Effector memory CD8-positive, alpha-beta T cell (primary cell): Measurements from ENCODE around the gene DUSP6.
A peak's percentile ranks its signal among the peaks of the same experiment; 100 is the strongest.

ENCODE experiments used
- ATAC-seq: fragments of 150-1000 bp; cut with Tn5 transposase; replicated peaks from 2 replicates; pipeline ENCODE4 v1.10.0; 2021; ENCODE audit warnings: mild to moderate bottlenecking, moderate library complexity
- DNase-seq, 3 experiments: peaks; one replicate each; pipeline ENCODE4 v3.0.0; 2021
- H3K27ac Mint-ChIP-seq, 2 donors: one replicate each; pipeline ENCODE4 v1.8.0; 2022; ENCODE audit warnings: mild to moderate bottlenecking in 2 of 2, mixed read lengths in 2 of 2, moderate library complexity in 2 of 2
- H3K27me3 Mint-ChIP-seq, 2 donors: one replicate each; pipeline ENCODE4 v1.8.0; 2022; ENCODE audit warnings: mixed read lengths in 2 of 2
- H3K36me3 Mint-ChIP-seq: one replicate; pipeline ENCODE4 v1.8.0; 2022; ENCODE audit warnings: mild to moderate bottlenecking, moderate library complexity, mixed read lengths; ENCODE audit not compliant: insufficient read depth
- H3K4me1 Mint-ChIP-seq, 2 donors: one replicate each; pipeline ENCODE4 v1.8.0; 2022; ENCODE audit warnings: low read depth in 2 of 2, mixed read lengths in 2 of 2
- H3K4me3 Mint-ChIP-seq, 2 donors: one replicate each; pipeline ENCODE4 v1.8.0; 2022; ENCODE audit warnings: mild to moderate bottlenecking in 2 of 2, mixed read lengths in 2 of 2, moderate library complexity in 2 of 2
- H3K9me3 Mint-ChIP-seq, 2 donors: one replicate each; pipeline ENCODE4 v1.8.0; 2022; ENCODE audit warnings: mixed read lengths in 2 of 2

Gene DUSP6

DNA sequence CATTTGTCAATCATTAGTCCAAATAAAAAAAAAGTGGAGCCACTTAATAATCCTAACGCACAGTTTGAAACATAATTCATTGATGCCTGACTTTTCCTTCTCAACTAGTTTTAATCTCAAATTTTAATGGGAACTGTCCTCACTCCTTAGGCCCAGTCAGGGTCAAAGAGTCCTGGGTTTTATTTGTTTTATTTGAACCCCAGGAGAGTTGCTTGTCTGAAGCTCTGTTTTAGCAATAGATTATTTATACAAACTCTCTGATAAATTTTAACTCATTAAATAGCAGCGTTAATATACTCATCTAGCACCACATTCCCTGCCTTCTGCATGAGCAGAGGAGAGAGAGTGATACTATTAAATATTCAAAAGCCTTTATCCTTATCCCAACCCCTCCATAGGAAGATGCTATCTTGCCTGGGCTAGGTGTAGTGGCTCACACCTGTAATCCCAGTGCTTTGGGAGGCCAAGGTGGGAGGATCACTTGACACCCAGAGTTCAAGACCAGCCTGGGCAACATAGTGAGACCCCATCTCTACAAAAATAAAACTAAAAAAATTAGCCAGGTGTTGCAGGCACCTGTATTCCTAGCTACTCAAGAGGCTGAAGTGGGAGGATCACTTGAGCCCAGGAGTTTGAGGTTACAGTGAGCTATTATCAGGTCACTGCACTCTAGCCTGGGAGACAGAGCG is 14.5 kb upstream of the DUSP6 start:
- Mint-ChIP-seq H3K27me3 (no peaks in the 10 kb centered on the region), H3K4me1 (no peaks in the 10 kb centered on the region), H3K4me3 (no peak overlapping the region), H3K27ac (no peak overlapping the region), H3K36me3 (no peaks in the 10 kb centered on the region), H3K9me3 (no peaks in the 10 kb centered on the region)
- DNase-seq = no peak
- no peak for ATAC-seq

DNA sequence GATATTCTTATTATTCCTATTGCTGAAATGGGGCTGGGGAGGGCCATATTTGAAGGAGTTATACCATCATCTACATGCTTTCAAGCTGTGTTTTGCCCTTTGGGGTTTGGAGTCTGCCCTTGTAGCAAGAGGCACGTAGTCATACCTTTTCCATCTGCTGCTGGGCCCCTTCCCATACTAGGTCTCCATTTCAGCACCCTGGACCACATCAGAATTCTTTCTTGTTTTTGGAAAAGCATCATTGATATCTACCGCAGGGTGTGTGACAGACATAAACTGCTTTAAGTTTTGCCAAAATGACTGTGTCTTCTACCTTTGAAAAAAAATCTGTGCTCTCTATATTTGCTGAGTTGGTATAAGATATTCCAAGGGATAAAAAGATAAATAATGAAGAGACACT is 12.3 kb upstream of the DUSP6 start:
- Mint-ChIP-seq H3K36me3 (no peaks in the 10 kb centered on the region), H3K9me3 (no peaks in the 10 kb centered on the region), H3K4me3 (no peak overlapping the region), H3K27ac (no peak overlapping the region), H3K27me3 (no peaks in the 10 kb centered on the region), H3K4me1 (no peaks in the 10 kb centered on the region)
- no peak for ATAC-seq
- no peak for DNase-seq

DNA sequence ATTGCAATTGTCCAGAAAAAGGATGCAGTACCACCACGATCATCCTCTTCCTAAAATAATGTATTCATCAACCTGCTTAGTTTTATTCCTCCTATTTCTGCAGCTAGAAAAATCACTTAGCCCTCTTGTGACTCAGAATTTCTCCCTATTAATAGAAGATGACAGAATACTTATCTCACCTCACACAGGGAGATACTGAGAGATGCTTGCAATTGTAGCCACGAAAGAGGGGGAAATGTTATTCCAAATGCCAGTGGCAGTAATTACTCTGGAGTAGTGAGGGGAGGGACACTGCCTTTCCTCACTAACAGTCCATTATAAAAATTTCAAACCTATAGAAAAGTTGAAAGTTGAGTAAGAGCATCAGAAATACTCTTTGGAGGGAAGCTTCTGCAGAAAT is 11.8 kb upstream of the DUSP6 start:
- no peaks in the 10 kb centered on the region for H3K27me3 Mint-ChIP-seq
- H3K4me3 Mint-ChIP-seq = no peak overlapping the region
- DNase-seq (no peak), ATAC-seq (no peak)
- H3K9me3 Mint-ChIP-seq = no peaks in the 10 kb centered on the region
- no peaks in the 10 kb centered on the region for H3K4me1 Mint-ChIP-seq
- no peaks in the 10 kb centered on the region for H3K36me3 Mint-ChIP-seq
- no peak overlapping the region for H3K27ac Mint-ChIP-seq

- no peak for ATAC-seq
- no peaks in the 10 kb centered on the region for H3K4me1 Mint-ChIP-seq
- no peaks in the 10 kb centered on the region for H3K9me3 Mint-ChIP-seq
- no peak for DNase-seq
- H3K27me3 Mint-ChIP-seq = no peaks in the 10 kb centered on the region
- no peak overlapping the region for H3K27ac Mint-ChIP-seq
- no peaks in the 10 kb centered on the region for H3K36me3 Mint-ChIP-seq
- no peak overlapping the region for H3K4me3 Mint-ChIP-seq
Measured at GRCh38 chr12:89363582-89363981, 11.3 kb upstream of the DUSP6 start.

DNA sequence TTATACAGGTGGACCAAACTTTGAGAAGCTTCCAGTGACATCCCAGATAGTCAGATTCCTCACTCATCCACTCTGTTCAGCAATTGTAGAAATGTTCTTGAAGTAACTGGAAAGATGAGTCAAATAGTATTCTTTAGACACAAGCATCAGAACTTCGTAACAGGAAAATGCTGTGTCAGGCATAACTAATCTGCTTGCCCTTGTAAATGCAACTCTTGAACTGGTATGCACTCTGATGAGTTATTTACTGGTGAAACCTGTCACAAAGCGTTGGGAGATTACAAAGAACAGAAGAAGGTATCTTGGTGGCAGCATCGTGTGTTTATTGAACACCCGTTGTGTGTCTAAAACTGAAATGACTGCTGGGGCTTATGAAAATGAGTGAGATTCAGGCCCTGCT is 10.8 kb upstream of the DUSP6 start:
- DNase-seq (no peak), ATAC-seq (no peak)
- no peak overlapping the region for H3K27ac Mint-ChIP-seq
- H3K36me3 Mint-ChIP-seq = no peaks in the 10 kb centered on the region
- no peaks in the 10 kb centered on the region for H3K9me3 Mint-ChIP-seq
- no peak overlapping the region for H3K4me3 Mint-ChIP-seq
- H3K27me3 Mint-ChIP-seq = no peaks in the 10 kb centered on the region
- H3K4me1 Mint-ChIP-seq = no peaks in the 10 kb centered on the region

GRCh38 chr12:89359615-89360014 is 7.3 kb upstream of the DUSP6 start:
- no peak for ATAC-seq
- peaks cover 5% of the 10 kb centered on the region for H3K36me3 Mint-ChIP-seq
- H3K27ac Mint-ChIP-seq = no peak overlapping the region
- no peaks in the 10 kb centered on the region for H3K27me3 Mint-ChIP-seq
- DNase-seq = no peak
- peaks cover 1 to 8% of the 10 kb centered on the region in 2 donors for H3K4me1 Mint-ChIP-seq
- no peak overlapping the region for H3K4me3 Mint-ChIP-seq
- H3K9me3 Mint-ChIP-seq = no peaks in the 10 kb centered on the region

- Mint-ChIP-seq H3K36me3 (peaks cover 13% of the 10 kb centered on the region), H3K4me1 (peaks cover 5 to 12% of the 10 kb centered on the region in 2 donors), H3K9me3 (no peaks in the 10 kb centered on the region), H3K4me3 (no peak overlapping the region), H3K27ac (no peak overlapping the region), H3K27me3 (no peaks in the 10 kb centered on the region)
- ATAC-seq (no peak), DNase-seq (no peak)
Measured at GRCh38 chr12:89358805-89359204, 6.5 kb upstream of the DUSP6 start.

DNA sequence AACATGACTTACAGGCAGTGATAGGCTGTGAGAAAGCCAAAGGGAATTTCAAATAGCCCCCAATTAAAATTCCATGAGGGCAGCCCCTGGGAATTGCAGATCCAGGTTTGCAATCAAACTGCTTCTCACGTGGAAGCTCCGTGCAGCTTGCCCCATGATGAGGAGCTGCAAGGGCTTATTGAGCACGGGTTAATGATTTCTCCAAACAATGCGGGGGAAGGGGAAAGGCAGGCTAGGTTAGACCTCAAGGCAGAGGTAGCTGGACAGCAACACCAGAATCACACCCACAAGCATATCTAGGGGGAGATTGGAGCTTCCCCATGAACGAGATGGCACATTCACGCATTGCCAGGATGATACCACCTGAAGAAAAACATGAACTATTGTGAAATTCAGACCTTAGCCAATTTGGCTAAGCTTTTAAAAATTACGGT is 5.0 kb upstream of the DUSP6 start:
- Mint-ChIP-seq H3K36me3 (peaks cover 18% of the 10 kb centered on the region), H3K4me1 (peaks cover 9 to 16% of the 10 kb centered on the region in 2 donors), H3K9me3 (no peaks in the 10 kb centered on the region), H3K4me3 (no peak overlapping the region), H3K27me3 (no peaks in the 10 kb centered on the region), H3K27ac (no peak overlapping the region)
- ATAC-seq (no peak), DNase-seq (no peak)

- H3K4me3 Mint-ChIP-seq = no peak overlapping the region
- H3K36me3 Mint-ChIP-seq = peaks cover 27% of the 10 kb centered on the region
- H3K27ac Mint-ChIP-seq = no peak overlapping the region
- no peaks in the 10 kb centered on the region for H3K9me3 Mint-ChIP-seq
- no peaks in the 10 kb centered on the region for H3K27me3 Mint-ChIP-seq
- ATAC-seq (no peak), DNase-seq (no peak)
- H3K4me1 Mint-ChIP-seq = peaks cover 17 to 19% of the 10 kb centered on the region in 2 donors
Measured at GRCh38 chr12:89356069-89356665, 3.9 kb upstream of the DUSP6 start.

DNA sequence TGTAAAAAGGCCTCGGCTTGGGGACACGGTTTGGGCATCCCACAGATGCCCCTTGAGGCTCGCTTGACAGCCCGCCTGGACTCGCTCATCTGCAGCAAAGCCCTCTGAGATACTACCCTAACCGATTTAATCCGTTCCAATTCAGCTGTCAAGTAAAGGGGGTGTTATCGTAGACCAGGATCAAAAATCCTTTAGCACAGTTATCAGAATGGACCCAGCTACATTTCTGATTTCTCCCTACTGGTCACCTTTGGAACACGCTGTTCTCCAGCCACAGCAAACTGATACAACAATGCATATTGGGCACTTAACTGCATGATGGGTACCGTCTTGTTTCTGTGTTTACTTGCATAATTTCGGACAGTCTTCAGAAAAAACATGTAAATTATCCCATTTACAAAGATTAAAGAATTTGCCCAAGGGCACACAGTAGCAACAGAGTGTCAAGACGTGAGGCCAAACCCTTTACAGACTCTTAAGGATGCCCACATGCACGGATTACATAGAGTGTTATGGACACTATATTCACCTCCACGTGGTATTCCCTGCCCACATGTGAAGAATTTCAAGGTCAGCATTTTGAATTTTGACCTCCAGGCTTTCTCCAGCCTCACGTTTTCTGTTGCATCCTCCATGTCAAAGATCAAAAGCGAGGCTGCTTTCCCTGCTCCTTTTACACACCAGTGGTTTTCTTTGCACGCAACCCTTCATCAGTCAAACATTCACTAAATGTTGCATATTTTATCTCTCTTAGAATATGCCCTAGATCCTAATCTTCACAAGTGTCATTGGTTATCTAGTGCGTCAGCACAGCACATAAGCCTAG is 3.2 kb upstream of the DUSP6 start:
- no peaks in the 10 kb centered on the region for H3K9me3 Mint-ChIP-seq
- ATAC-seq (no peak), DNase-seq (no peak)
- peak overlapping the region; percentile 87 to 97 for H3K4me3 Mint-ChIP-seq
- H3K27ac Mint-ChIP-seq = peak overlapping the region in 1 of 2 donors; percentile 10
- no peaks in the 10 kb centered on the region for H3K27me3 Mint-ChIP-seq
- peaks cover 23 to 25% of the 10 kb centered on the region in 2 donors for H3K4me1 Mint-ChIP-seq
- H3K36me3 Mint-ChIP-seq = peaks cover 33% of the 10 kb centered on the region

DNA sequence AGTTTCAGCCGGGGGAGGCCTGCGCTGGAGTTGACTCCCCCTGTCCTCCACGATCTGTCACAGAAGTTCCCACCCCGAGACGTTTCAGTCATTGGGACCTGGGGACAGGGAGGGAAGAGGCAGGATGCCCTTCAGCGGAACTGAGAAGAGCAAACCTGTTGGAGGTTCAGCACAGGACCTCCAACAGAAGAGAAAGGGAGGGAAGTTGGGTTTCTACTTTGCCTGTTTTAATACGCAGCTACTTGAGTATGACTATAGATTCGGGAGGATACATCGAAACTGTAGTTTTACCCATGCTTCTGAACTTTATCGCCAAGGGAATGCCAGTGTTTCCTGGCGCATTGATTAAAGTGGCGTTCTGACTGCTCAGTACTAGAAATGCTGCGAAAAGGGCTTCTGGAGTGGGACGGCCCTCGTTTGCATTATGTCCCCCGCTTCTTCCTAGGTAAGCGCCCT is 2.3 kb upstream of the DUSP6 start:
- Mint-ChIP-seq H3K9me3 (no peaks in the 10 kb centered on the region), H3K4me1 (peaks cover 27 to 32% of the 10 kb centered on the region in 2 donors), H3K4me3 (peak overlapping the region; percentile 87 to 97), H3K27me3 (no peaks in the 10 kb centered on the region), H3K27ac (peak overlapping the region; percentile 44 to 86), H3K36me3 (peaks cover 33% of the 10 kb centered on the region)
- no peak for ATAC-seq
- no peak for DNase-seq

DNA sequence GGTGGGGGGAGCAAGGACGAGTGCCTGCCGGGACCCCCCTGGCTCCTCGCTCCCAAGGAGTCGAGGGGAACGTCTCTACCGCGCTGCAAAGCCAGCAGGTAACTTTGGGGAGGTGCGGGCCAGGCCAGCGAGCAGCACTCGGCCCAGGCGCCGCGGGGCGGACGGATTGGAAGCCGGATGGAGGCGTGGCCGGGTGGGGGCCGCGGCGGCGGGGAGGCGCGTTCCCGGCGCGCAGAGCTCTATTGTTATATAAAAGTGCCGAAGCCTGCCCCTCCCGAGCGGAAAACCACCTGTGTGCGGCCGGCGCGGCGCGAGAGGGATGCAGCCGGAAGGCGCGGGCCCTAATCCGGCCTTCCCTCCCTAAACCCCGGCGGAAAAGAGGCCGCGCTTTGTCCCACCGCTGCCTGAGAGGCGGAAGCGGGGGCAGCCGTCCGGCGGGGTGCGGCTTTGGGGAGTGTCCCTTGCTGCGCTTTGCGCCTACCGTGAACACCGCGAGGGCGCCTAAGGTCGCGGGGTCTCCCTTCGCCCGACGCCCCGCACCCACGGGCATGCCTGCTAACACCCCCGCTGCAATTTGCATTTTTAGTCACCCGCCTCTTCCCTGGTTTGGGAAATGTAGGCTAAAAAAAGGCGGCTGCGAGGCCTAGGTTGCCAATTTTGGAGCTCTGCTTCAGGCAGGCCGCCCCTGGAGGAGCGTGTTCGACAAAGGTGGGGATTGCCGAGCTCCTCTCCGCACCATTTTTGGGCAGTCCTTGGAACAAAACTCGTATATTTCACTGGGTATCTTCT is 1.7 kb upstream of the DUSP6 start:
- Mint-ChIP-seq H3K27me3 (no peaks in the 10 kb centered on the region), H3K4me1 (peaks cover 30 to 37% of the 10 kb centered on the region in 2 donors), H3K36me3 (peaks cover 33% of the 10 kb centered on the region), H3K4me3 (peak overlapping the region; percentile 87 to 97), H3K27ac (peak overlapping the region; percentile 86 to 89), H3K9me3 (no peaks in the 10 kb centered on the region)
- peak; percentile 60 to 67 (median 65) for DNase-seq
- peak; percentile 39 for ATAC-seq

GRCh38 chr12:89353188-89353822 is 1.0 kb upstream of the DUSP6 start:
- ATAC-seq (peak; percentile 8), DNase-seq (peak; percentile 18 to 28 (median 24))
- Mint-ChIP-seq H3K27ac (peak overlapping the region; percentile 86 to 89), H3K27me3 (no peaks in the 10 kb centered on the region), H3K9me3 (no peaks in the 10 kb centered on the region), H3K4me3 (peak overlapping the region; percentile 87 to 97), H3K4me1 (peaks cover 31 to 40% of the 10 kb centered on the region in 2 donors), H3K36me3 (peaks cover 33% of the 10 kb centered on the region)
